ENCODE measurements around the gene TEDC2.

DNA sequence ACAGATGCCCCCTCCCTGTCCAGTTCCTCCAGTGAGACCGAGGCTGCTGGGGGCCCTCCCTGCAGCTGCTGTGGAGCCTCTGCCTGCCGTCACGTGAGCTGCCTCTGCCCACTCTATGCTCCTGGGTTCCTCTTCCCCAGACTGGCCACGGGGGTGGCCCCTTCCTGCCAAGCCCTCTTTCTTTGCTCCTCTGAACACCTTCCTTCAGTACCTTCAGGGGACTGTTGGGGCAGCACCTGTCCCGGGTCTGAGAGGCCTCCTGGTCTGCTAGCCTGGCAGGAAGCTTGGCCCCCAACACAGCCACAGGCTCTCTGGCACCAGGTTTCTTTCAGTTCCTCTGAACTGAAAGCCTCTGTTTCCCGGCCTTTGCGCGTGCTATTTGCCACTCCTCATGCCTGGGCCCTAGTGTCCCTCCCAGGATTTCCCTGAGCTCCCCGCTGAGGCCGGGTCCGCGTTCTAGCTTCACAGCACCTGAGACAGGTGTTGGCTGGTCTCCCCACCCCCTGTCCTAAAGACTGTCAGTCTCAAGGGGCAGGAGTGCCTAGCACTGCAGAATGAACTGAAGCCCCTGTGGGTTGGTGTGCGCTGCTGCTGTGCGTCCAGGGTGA is 47.2 kb downstream of the TEDC2 start:
- TF ChIP-seq, protein P1, sequence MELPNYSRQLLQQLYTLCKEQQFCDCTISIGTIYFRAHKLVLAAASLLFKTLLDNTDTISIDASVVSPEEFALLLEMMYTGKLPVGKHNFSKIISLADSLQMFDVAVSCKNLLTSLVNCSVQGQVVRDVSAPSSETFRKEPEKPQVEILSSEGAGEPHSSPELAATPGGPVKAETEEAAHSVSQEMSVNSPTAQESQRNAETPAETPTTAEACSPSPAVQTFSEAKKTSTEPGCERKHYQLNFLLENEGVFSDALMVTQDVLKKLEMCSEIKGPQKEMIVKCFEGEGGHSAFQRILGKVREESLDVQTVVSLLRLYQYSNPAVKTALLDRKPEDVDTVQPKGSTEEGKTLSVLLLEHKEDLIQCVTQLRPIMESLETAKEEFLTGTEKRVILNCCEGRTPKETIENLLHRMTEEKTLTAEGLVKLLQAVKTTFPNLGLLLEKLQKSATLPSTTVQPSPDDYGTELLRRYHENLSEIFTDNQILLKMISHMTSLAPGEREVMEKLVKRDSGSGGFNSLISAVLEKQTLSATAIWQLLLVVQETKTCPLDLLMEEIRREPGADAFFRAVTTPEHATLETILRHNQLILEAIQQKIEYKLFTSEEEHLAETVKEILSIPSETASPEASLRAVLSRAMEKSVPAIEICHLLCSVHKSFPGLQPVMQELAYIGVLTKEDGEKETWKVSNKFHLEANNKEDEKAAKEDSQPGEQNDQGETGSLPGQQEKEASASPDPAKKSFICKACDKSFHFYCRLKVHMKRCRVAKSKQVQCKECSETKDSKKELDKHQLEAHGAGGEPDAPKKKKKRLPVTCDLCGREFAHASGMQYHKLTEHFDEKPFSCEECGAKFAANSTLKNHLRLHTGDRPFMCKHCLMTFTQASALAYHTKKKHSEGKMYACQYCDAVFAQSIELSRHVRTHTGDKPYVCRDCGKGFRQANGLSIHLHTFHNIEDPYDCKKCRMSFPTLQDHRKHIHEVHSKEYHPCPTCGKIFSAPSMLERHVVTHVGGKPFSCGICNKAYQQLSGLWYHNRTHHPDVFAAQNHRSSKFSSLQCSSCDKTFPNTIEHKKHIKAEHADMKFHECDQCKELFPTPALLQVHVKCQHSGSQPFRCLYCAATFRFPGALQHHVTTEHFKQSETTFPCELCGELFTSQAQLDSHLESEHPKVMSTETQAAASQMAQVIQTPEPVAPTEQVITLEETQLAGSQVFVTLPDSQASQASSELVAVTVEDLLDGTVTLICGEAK (IDR thresholded peaks at IDR 0.05; ENCODE audit: borderline replicate concordance), result 0 out of 2 replicates have a peak, but pooled peaks have one; percentile 2
- no peak for TF ChIP-seq SP1 (IDR thresholded peaks at IDR 0.05; ENCODE audit: low read depth, low read length)
- TF ChIP-seq, protein P2, sequence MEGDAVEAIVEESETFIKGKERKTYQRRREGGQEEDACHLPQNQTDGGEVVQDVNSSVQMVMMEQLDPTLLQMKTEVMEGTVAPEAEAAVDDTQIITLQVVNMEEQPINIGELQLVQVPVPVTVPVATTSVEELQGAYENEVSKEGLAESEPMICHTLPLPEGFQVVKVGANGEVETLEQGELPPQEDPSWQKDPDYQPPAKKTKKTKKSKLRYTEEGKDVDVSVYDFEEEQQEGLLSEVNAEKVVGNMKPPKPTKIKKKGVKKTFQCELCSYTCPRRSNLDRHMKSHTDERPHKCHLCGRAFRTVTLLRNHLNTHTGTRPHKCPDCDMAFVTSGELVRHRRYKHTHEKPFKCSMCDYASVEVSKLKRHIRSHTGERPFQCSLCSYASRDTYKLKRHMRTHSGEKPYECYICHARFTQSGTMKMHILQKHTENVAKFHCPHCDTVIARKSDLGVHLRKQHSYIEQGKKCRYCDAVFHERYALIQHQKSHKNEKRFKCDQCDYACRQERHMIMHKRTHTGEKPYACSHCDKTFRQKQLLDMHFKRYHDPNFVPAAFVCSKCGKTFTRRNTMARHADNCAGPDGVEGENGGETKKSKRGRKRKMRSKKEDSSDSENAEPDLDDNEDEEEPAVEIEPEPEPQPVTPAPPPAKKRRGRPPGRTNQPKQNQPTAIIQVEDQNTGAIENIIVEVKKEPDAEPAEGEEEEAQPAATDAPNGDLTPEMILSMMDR (IDR thresholded peaks at IDR 0.05 in 2 of 3, conservative IDR thresholded peaks at IDR 0.05 in 1 of 3; ENCODE audit: control insufficient read depth in 2 of 3, extremely low read depth in 1 of 3, insufficient read depth in 1 of 3, low read depth in 3 of 3, low read length in 3 of 3), result peak; percentile 26 to 44 (median 39); a peak in 4 of 6 replicates
- no peak for TF ChIP-seq CHD2 (IDR thresholded peaks at IDR 0.05; ENCODE audit: borderline replicate concordance, low read depth, low read length)
- no peak for TF ChIP-seq MTA3 (IDR thresholded peaks at IDR 0.05; ENCODE audit: borderline replicate concordance, low read length)
- TF ChIP-seq ETV6 (conservative IDR thresholded peaks at IDR 0.05 in 1 of 2, IDR thresholded peaks at IDR 0.05 in 1 of 2; ENCODE audit: borderline replicate concordance in 1 of 2, low read depth in 1 of 2), result no peak
- TF ChIP-seq MYB (IDR thresholded peaks at IDR 0.05; ENCODE audit: borderline replicate concordance, low read depth, low read length), result no peak
- no peak for TF ChIP-seq NR2C1 (IDR thresholded peaks at IDR 0.05)
- TF ChIP-seq RBBP5 (conservative IDR thresholded peaks at IDR 0.05), result no peak
- TF ChIP-seq, protein P3, sequence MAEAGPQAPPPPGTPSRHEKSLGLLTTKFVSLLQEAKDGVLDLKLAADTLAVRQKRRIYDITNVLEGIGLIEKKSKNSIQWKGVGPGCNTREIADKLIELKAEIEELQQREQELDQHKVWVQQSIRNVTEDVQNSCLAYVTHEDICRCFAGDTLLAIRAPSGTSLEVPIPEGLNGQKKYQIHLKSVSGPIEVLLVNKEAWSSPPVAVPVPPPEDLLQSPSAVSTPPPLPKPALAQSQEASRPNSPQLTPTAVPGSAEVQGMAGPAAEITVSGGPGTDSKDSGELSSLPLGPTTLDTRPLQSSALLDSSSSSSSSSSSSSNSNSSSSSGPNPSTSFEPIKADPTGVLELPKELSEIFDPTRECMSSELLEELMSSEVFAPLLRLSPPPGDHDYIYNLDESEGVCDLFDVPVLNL (IDR thresholded peaks at IDR 0.05; ENCODE audit: low read depth, low read length), result no peak; the same call in 1 of the 2 replicates
- no peak for TF ChIP-seq CBX3 (IDR thresholded peaks at IDR 0.05; ENCODE audit: borderline replicate concordance, low read depth)
- TF ChIP-seq TAF1 (IDR thresholded peaks at IDR 0.05; ENCODE audit: borderline replicate concordance, low read depth, low read length), result no peak

Data from GM12878 (cell line).